NCI-H2081 treated with DMSO at 0.1 percent for 48 hours (cell line): Measurements from ENCODE around the gene TNFSF10.

Experiments
- DNase-seq: peaks from one replicate; lab custom pipeline; 2025; lab: John Stamatoyannopoulos, UW

Gene TNFSF10

GRCh38 chr3:172543884-172544283 lies 20.7 kb upstream of the TNFSF10 start:
- no peak for DNase-seq

GRCh38 chr3:172543419-172543818 lies 20.2 kb upstream of the TNFSF10 start:
- no peak for DNase-seq

GRCh38 chr3:172542999-172543398 lies 19.8 kb upstream of the TNFSF10 start:
- DNase-seq = no peak

GRCh38 chr3:172541945-172542488 lies 18.8 kb upstream of the TNFSF10 start:
- no peak for DNase-seq

GRCh38 chr3:172540049-172540448 lies 16.8 kb upstream of the TNFSF10 start:
- DNase-seq = no peak

- DNase-seq = no peak
Measured at GRCh38 chr3:172539273-172539672, 16.0 kb upstream of the TNFSF10 start.

- DNase-seq = no peak
Measured at GRCh38 chr3:172538368-172539151, 15.3 kb upstream of the TNFSF10 start.

- no peak for DNase-seq
Measured at GRCh38 chr3:172537507-172538158, 14.4 kb upstream of the TNFSF10 start.

- DNase-seq = no peak
Measured at GRCh38 chr3:172536993-172537419, 13.8 kb upstream of the TNFSF10 start.

GRCh38 chr3:172536505-172536904 lies 13.3 kb upstream of the TNFSF10 start:
- no peak for DNase-seq

- DNase-seq = no peak
Measured at GRCh38 chr3:172530566-172530965, 7.3 kb upstream of the TNFSF10 start.

- no peak for DNase-seq
Measured at GRCh38 chr3:172530101-172530561, 6.9 kb upstream of the TNFSF10 start.

GRCh38 chr3:172528677-172529076 lies 5.4 kb upstream of the TNFSF10 start:
- no peak for DNase-seq

GRCh38 chr3:172527306-172527705 lies 4.1 kb upstream of the TNFSF10 start:
- DNase-seq = no peak

GRCh38 chr3:172525116-172525613 lies 1.9 kb upstream of the TNFSF10 start:
- DNase-seq = no peak

GRCh38 chr3:172524611-172525010 lies 1.4 kb upstream of the TNFSF10 start:
- DNase-seq = no peak

- peak; percentile 52 for DNase-seq
Measured at GRCh38 chr3:172521837-172522726, 1.1 kb downstream of the TNFSF10 start.

GRCh38 chr3:172520301-172520831 lies 2.9 kb downstream of the TNFSF10 start:
- DNase-seq = no peak

- DNase-seq = no peak
Measured at GRCh38 chr3:172519740-172520139, 3.5 kb downstream of the TNFSF10 start.

- DNase-seq = no peak
Measured at GRCh38 chr3:172518929-172519640, 4.1 kb downstream of the TNFSF10 start.

GRCh38 chr3:172517859-172518466 lies 5.3 kb downstream of the TNFSF10 start:
- no peak for DNase-seq
